ENCODE measurements around the gene NID2. TPM values are rescaled to one million over a fixed set of nuclear protein-coding genes. Genes with fewer than 3 reads are reported as not detected.

NID2 gene
- total and polyA plus RNA-seq, 9 of the 15 experiments (the other 6 are each of a cell fraction or from before 2014, with no cell fraction given) = 0.04 to 0.45 (median 0.16) TPM; not detected in 3

- DNase-seq (ENCODE audit: extremely low read depth in 1 of 4, low spot score in 3 of 4) (no peak), FAIRE-seq (no peak), ATAC-seq (no peak)
- no peaks in the 10 kb centered on the region for H3K36me3 ChIP-seq (ENCODE audit: control insufficient read depth, insufficient read depth, low read length)
- no peak overlapping the region for H3K27ac ChIP-seq (ENCODE audit: extremely low read depth, low read depth, low read length)
- CTCF ChIA-PET (ENCODE audit: low intra/inter-chr PET ratio) = no interaction called here
- H3K79me2 ChIP-seq (ENCODE audit: control insufficient read depth, insufficient read depth, low read length) = no peaks in the 10 kb centered on the region
- in situ Hi-C loops (cut with MboI) (no loop called here), intact Hi-C loops (cut with micrococcal nuclease) (no loop called here)
- BruUV-seq (replicated peaks) = no TSS peak
- no peaks in the 10 kb centered on the region for H4K20me1 ChIP-seq (replicated peaks; ENCODE audit: control insufficient read depth, insufficient read depth, low read length)
- no peaks in the 10 kb centered on the region for H3K4me1 ChIP-seq (replicated peaks in 1 of 2; ENCODE audit: control insufficient read depth in 2 of 2, insufficient read depth in 2 of 2, low read length in 2 of 2)
- no peak overlapping the region for H2AFZ ChIP-seq (ENCODE audit: low read depth, low read length)
- POLR2A ChIA-PET = no interaction called here
- H3K9me3 ChIP-seq (replicated peaks; ENCODE audit: control insufficient read depth, insufficient read depth, low read depth, low read length) = no peaks in the 10 kb centered on the region
- no peak overlapping the region for H3K9ac ChIP-seq (ENCODE audit: insufficient read depth in 1 of 2, low read depth in 2 of 2, low read length in 2 of 2)
- 0% methylated on average over 3 of the region's 4 CpGs for WGBS (ENCODE audit: insufficient coverage, low coverage, missing lambda C conversion rate)
- no peaks in the 10 kb centered on the region for H3K27me3 ChIP-seq (ENCODE audit: control insufficient read depth in 2 of 2, insufficient read depth in 2 of 2, low read length in 2 of 2)
- H3K9me1 ChIP-seq (ENCODE audit: control insufficient read depth, insufficient read depth, low read length) = no peaks in the 10 kb centered on the region
- H3K4me2 ChIP-seq (ENCODE audit: insufficient read depth, low read length) = no peak overlapping the region
- no peak for TF ChIP-seq VEZF1 (CRISPR knock-in tag; IDR thresholded peaks at IDR 0.05)
- TF ChIP-seq PRPF4 (IDR thresholded peaks at IDR 0.05; ENCODE audit: insufficient read depth, low read depth, low read length, poor library complexity, severe bottlenecking) = no peak
- TF ChIP-seq ZNF274 (IDR thresholded peaks at IDR 0.05; ENCODE audit: borderline replicate concordance, low read depth, low read length) = no peak
- TF ChIP-seq ZSCAN32 (CRISPR knock-in tag; IDR thresholded peaks at IDR 0.05) = no peak
- TF ChIP-seq HDGF (IDR thresholded peaks at IDR 0.05) = no peak
- TF ChIP-seq BACH1 (tag; IDR thresholded peaks at IDR 0.05) = no peak
- no peak for TF ChIP-seq JUN (IDR thresholded peaks at IDR 0.05; ENCODE audit: borderline replicate concordance, low read depth, low read length)
- no peak for TF ChIP-seq JUN (CRISPR knock-in tag; IDR thresholded peaks at IDR 0.05; ENCODE audit: borderline replicate concordance)
- TF ChIP-seq ZC3H8 (IDR thresholded peaks at IDR 0.05) = no peak
- TF ChIP-seq ZNF224 (CRISPR knock-in tag; IDR thresholded peaks at IDR 0.05) = no peak
- no peak for TF ChIP-seq NCOA6 (IDR thresholded peaks at IDR 0.05)
- no peak for TF ChIP-seq ATF6 (CRISPR knock-in tag; IDR thresholded peaks at IDR 0.05)
- no peak for TF ChIP-seq NCOA2 (IDR thresholded peaks at IDR 0.05; ENCODE audit: partially characterized antibody in 2 of 2)
- TF ChIP-seq CHD1 (IDR thresholded peaks at IDR 0.05; ENCODE audit: low read length) = no peak
- no peak for TF ChIP-seq NCOA1 (IDR thresholded peaks at IDR 0.05; ENCODE audit: low read depth)
- TF ChIP-seq ELF1 (tag; IDR thresholded peaks at IDR 0.05) = no peak
- no peak for TF ChIP-seq PHF8 (IDR thresholded peaks at IDR 0.05; ENCODE audit: borderline replicate concordance, low read length)
- no peak for TF ChIP-seq HMG20B (CRISPR knock-in tag; IDR thresholded peaks at IDR 0.05)
- TF ChIP-seq EWSR1 (IDR thresholded peaks at IDR 0.05; ENCODE audit: borderline replicate concordance, low read depth, partially characterized antibody) = no peak
- no peak for TF ChIP-seq MYNN (IDR thresholded peaks at IDR 0.05)
- no peak for TF ChIP-seq MYNN (CRISPR knock-in tag; IDR thresholded peaks at IDR 0.05)
- no peak for TF ChIP-seq LCOR (CRISPR knock-in tag; IDR thresholded peaks at IDR 0.05)
- H3K4me3 ChIP-seq = no peak overlapping the region
These were observed 22.1 kb upstream of the NID2 start for GRCh38 chr14:52090936-52091335.

Measured in K562 (cell line).